Kidney (tissue), 14 donors: Measurements from ENCODE around the gene MARCHF2. TPM values are rescaled to one million over a fixed set of nuclear protein-coding genes. Genes with fewer than 3 reads are reported as not detected.
"Not testable (repeated sequence)": the region's sequence is repeated elsewhere in the genome, so short reads cannot be mapped to it uniquely, and the experiment has no call there.

Experiments used
- DNase-seq, 5 donors: peaks; one replicate each; pipeline ENCODE4 v3.0.0-alpha.2; 2013 to 2020
- FAIRE-seq: peaks from 2 replicates; lab custom pipeline; 2012; peaks lifted over from hg19 to GRCh38; lab: Jason Lieb, UNC
- H3K27ac ChIP-seq, 2 donors: one replicate each; pipeline ENCODE4 v1.7.0; 2013; ENCODE audit warnings: low read depth in 2 of 2, low read length in 2 of 2, inconsistent platforms in 1 of 2
- H3K27me3 ChIP-seq: one replicate; pipeline ENCODE4 v1.7.1; 2013; ENCODE audit warnings: low read length, inconsistent platforms; ENCODE audit not compliant: control insufficient read depth, insufficient read depth
- H3K36me3 ChIP-seq, 3 donors: one replicate each; pipeline versions ENCODE4 v1.7.0 to v1.7.1; 2013; ENCODE audit warnings: low read length in 3 of 3, control low read depth in 1 of 3, inconsistent platforms in 1 of 3; ENCODE audit not compliant: insufficient read depth in 3 of 3, control insufficient read depth in 2 of 3
- H3K4me1 ChIP-seq, 3 donors: one replicate each; pipeline versions ENCODE4 v1.7.0 to v1.7.1; 2013; ENCODE audit warnings: low read length in 3 of 3, inconsistent platforms in 1 of 3, low read depth in 1 of 3; ENCODE audit not compliant: control insufficient read depth in 2 of 3, insufficient read depth in 2 of 3
- H3K4me3 ChIP-seq, 3 donors: one replicate each; pipeline versions ENCODE4 v1.7.0 to v1.8.1; 2013; ENCODE audit warnings: low read length in 3 of 3, control low read depth in 1 of 3, inconsistent platforms in 1 of 3
- H3K9ac ChIP-seq, 3 donors: one replicate each; pipeline versions ENCODE4 v1.7.0 to v1.7.1; 2013; ENCODE audit warnings: low read length in 3 of 3, control low read depth in 1 of 3, inconsistent platforms in 1 of 3
- H3K9me3 ChIP-seq, 3 donors: one replicate each; pipeline versions ENCODE4 v1.7.0 to v1.7.1; 2013; ENCODE audit warnings: low read length in 3 of 3, control low read depth in 1 of 3, inconsistent platforms in 1 of 3; ENCODE audit not compliant: control insufficient read depth in 2 of 3, insufficient read depth in 1 of 3
- intact Hi-C: fragments of 100-400 bp; cut with DNase I; formaldehyde crosslinking; loops from one replicate; pipeline ENCODE4 v1.11.1; 2022
- polyA plus RNA-seq: library from polyadenylated mRNA; stranded (reverse); fragments of 350-450 nt; fragmentation: Illumina TruSeq; extraction: RNeasy Lipid Tissue Mini Kit (QIAGEN cat#74804); gene quantifications from one replicate; pipeline ENCODE4 v1.2.3, GENCODE V29; 2014; ENCODE audit warnings: low read depth, low replicate concordance; ENCODE audit not compliant: insufficient read depth
- total RNA-seq: library from RNA; stranded (reverse); fragmentation: NEBNext Ultra II Directional; extraction: Animal tissue kit (Norgen Biotek cat#: 25700); gene quantifications from one replicate; pipeline ENCODE4 v1.2.1, GENCODE V29; 2021
- TF ChIP-seq, protein P1 (sequence below): IDR thresholded peaks from 3 replicates; pipeline ENCODE4 v1.5.1; 2012; ENCODE audit warnings: mild to moderate bottlenecking, moderate library complexity, borderline replicate concordance; ENCODE audit not compliant: insufficient read depth; ENCODE audit errors: extremely low read depth
- donor health status: control.
- donor health status: control.
- donor health status: control.
- donor health status: control.
- donor health status: control.
- donor health status: DM: yes; HTN: yes; CAD: no.
- donor health status: Normal renal cell carcinoma (clear cell type).

Gene MARCHF2
- total and polyA plus RNA-seq, 2 donors from 2014 or later, result 46.5 to 48.4 TPM

DNA sequence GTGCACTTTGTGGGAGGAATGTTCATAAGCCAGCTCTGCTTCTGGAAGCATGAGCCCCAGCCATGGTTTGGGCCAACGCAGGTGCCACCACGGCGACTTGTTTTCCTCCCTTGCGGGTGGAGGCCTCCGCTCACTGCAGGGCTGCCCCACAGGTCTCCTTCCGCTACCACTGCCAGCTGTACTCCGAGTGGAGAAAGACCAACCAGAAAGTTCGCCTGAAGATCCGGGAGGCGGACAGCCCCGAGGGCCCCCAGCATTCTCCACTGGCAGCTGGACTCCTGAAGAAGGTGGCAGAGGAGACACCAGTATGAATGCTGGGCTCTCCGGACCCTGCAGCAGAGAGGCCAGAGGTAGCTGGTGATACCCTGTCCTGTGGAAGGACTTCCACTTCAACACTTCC, 25.1 kb downstream of the MARCHF2 start:
- Histone ChIP-seq H3K27me3 (no peaks in the 10 kb centered on the region), H3K27ac (no peak overlapping the region), H3K36me3 (peaks cover 0 to 4% (median 0%) of the 10 kb centered on the region in 3 donors), H3K4me1 (no peaks in the 10 kb centered on the region), H3K9ac (no peak overlapping the region), H3K4me3 (no peak overlapping the region), H3K9me3 (no peaks in the 10 kb centered on the region)
- DNase-seq (peak in 1 of 5 donors; percentile 73), FAIRE-seq (no peak)
- intact Hi-C loops, result no loop called here
- TF ChIP-seq, protein P1, sequence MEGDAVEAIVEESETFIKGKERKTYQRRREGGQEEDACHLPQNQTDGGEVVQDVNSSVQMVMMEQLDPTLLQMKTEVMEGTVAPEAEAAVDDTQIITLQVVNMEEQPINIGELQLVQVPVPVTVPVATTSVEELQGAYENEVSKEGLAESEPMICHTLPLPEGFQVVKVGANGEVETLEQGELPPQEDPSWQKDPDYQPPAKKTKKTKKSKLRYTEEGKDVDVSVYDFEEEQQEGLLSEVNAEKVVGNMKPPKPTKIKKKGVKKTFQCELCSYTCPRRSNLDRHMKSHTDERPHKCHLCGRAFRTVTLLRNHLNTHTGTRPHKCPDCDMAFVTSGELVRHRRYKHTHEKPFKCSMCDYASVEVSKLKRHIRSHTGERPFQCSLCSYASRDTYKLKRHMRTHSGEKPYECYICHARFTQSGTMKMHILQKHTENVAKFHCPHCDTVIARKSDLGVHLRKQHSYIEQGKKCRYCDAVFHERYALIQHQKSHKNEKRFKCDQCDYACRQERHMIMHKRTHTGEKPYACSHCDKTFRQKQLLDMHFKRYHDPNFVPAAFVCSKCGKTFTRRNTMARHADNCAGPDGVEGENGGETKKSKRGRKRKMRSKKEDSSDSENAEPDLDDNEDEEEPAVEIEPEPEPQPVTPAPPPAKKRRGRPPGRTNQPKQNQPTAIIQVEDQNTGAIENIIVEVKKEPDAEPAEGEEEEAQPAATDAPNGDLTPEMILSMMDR, result no peak

DNA sequence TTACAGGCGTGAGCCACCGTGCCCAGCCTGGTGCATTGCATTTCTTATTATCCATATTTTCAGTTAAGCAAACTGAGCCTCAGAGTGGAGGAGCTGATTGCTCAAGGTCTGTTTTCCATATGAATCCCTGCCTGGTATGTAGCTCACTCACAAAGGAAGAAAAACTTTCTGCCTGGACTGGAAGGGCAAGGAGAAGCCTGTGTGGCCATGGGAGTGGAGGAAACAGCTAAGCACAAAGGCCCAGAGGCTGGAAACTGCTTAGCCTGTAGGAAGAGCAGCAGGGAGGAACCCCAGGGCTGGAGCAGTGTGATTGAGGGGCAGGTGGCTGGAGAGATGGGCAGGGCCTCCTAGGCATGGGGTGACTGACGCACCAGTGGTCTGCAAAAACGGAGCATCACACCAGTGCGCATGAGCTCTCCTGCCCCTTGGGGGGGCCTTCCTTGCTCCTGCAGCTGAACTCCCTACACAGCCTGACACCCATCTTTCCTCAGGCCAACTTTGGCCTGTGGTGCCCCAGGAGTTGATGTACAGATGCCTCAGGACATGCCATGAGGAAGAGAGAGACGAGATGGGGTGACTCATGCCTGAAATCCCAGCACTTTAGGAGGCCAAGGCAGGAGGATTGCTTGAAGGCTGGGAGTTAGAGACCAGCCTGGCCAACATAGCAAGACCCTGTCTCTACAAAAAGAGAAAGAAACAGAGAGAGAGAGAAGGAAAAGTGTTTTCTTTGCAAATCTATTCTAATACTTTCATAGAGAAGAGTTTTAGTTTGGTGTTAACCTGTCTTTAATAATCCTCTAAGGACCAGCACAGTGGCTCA, 28.8 kb downstream of the MARCHF2 start:
- H3K36me3 ChIP-seq, result peaks cover 0 to 13% (median 0%) of the 10 kb centered on the region in 3 donors
- H3K9me3 ChIP-seq, result no peaks in the 10 kb centered on the region
- TF ChIP-seq, protein P1, result no peak
- no peaks in the 10 kb centered on the region for H3K27me3 ChIP-seq
- H3K27ac ChIP-seq, result no peak overlapping the region
- peaks cover 0 to 6% (median 6%) of the 10 kb centered on the region in 3 donors for H3K4me1 ChIP-seq
- intact Hi-C loops, result no loop called here
- FAIRE-seq, result no peak
- DNase-seq, result peak in 1 of 5 donors; percentile 39
- H3K4me3 ChIP-seq, result no peak overlapping the region
- no peak overlapping the region for H3K9ac ChIP-seq

DNA sequence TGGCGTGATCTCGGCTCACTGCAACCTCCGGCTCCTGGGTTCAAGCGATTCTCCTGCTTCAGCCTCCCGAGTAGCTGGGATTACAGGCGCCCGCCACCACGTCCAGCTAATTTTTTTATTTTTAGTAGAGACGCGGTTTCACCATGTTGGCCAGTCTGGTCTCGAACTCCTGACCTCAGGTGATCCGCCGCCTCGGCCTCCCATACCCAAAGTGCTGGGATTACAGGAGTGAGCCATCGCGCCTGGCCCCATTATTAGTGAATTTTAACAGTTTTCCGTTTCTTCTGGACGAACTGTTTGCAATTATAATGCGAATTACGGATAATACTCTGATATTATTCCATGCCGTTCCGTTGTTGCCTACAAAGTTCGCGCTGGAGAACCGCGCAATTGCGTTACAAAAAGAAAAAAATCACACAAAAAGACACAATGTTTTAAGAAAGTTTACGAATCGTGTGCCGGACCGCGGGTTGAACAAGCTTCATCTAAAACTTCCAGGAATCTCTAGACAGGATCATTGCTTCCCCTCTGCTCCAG, 31.1 kb downstream of the MARCHF2 start:
- DNase-seq, result peak in 1 of 5 donors; percentile 46
- Histone ChIP-seq H3K4me3 (peak overlapping the region; percentile 66 to 84 (median 69)), H3K4me1 (peaks cover 4 to 19% (median 17%) of the 10 kb centered on the region in 3 donors), H3K27ac (peak overlapping the region; percentile 63 to 79), H3K36me3 (peaks cover 0 to 13% (median 0%) of the 10 kb centered on the region in 3 donors), H3K9ac (peak overlapping the region; percentile 45 to 76 (median 57))
- H3K27me3 ChIP-seq, FAIRE-seq, H3K9me3 ChIP-seq, intact Hi-C loops: not testable (repeated sequence)
